Lower lobe of right lung (tissue), 2 donors: Measurements from ENCODE around the gene ATP2A2. TPM values are rescaled to one million over a fixed set of nuclear protein-coding genes. Genes with fewer than 3 reads are reported as not detected.
A peak's percentile ranks its signal among the peaks of the same experiment; 100 is the strongest.

Experiments
- ATAC-seq, 2 donors: fragments of 200-7000 bp; cut with Tn5 transposase; one replicate each; pipeline ENCODE4 v1.9.1; 2020 to 2022; ENCODE audit warnings: mild to moderate bottlenecking in 2 of 2, moderate library complexity in 2 of 2
- DNase-seq: peaks from one replicate; pipeline ENCODE4 v3.0.0-alpha.2; 2020
- H3K27ac ChIP-seq: fragments of 200-600 bp; one replicate; pipeline ENCODE4 v1.8.0; 2022
- H3K27me3 ChIP-seq: fragments of 200-600 bp; one replicate; pipeline ENCODE4 v1.8.0; 2022; ENCODE audit warnings: low read depth
- H3K36me3 ChIP-seq: fragments of 200-600 bp; one replicate; pipeline ENCODE4 v1.8.0; 2022; ENCODE audit warnings: mild to moderate bottlenecking
- H3K4me1 ChIP-seq: fragments of 200-600 bp; one replicate; pipeline ENCODE4 v1.8.0; 2022
- H3K4me3 ChIP-seq: fragments of 200-600 bp; one replicate; pipeline ENCODE4 v1.8.0; 2022; ENCODE audit warnings: mild to moderate bottlenecking
- H3K9me3 ChIP-seq: fragments of 200-600 bp; one replicate; pipeline ENCODE4 v1.8.0; 2022
- intact Hi-C: fragments of 100-400 bp; cut with DNase I; formaldehyde crosslinking; loops from one replicate; pipeline ENCODE4 v1.11.0; 2022
- total RNA-seq: library from RNA; stranded (reverse); fragmentation: NEBNext Ultra II Directional; extraction: Animal tissue kit (Norgen Biotek cat#: 25700); gene quantifications from one replicate; pipeline ENCODE4 v1.2.1, GENCODE V29; 2021
- TF ChIP-seq, protein P1 (sequence below): fragments of 200-600 bp; IDR thresholded peaks from one replicate; pipeline ENCODE4 v1.8.0; 2022; ENCODE audit warnings: antibody characterized with exemption, mild to moderate bottlenecking
- donor health status: DM: no; HTN: yes; CAD: no; lungs with severe emphysema.

Gene ATP2A2
- total RNA-seq, 1 donor from 2014 or later: 156 TPM

DNA sequence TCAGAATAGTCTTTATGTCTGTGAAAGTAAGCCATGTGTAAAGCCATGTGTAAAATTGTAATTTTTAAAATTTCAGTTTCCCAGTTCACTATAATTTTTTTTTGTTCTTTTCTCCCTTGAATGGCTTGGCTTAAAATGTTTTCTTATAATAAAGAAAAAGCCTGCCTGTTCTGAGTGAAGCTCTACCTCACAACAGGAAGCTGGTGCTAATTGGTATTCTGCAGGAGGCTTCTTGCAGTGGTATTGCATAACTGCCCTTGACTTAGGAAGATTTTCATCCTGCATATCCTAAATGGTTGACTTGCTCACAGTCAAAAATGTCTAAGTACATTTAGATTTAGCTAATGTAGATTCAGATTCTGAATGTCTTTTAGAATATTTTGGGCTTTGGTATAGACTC, 49.5 kb downstream of the ATP2A2 start:
- Histone ChIP-seq H3K36me3 (peaks cover 99% of the 10 kb centered on the region), H3K9me3 (no peaks in the 10 kb centered on the region), H3K4me1 (no peaks in the 10 kb centered on the region), H3K27me3 (no peaks in the 10 kb centered on the region), H3K4me3 (no peak overlapping the region), H3K27ac (no peak overlapping the region)
- TF ChIP-seq, protein P1, sequence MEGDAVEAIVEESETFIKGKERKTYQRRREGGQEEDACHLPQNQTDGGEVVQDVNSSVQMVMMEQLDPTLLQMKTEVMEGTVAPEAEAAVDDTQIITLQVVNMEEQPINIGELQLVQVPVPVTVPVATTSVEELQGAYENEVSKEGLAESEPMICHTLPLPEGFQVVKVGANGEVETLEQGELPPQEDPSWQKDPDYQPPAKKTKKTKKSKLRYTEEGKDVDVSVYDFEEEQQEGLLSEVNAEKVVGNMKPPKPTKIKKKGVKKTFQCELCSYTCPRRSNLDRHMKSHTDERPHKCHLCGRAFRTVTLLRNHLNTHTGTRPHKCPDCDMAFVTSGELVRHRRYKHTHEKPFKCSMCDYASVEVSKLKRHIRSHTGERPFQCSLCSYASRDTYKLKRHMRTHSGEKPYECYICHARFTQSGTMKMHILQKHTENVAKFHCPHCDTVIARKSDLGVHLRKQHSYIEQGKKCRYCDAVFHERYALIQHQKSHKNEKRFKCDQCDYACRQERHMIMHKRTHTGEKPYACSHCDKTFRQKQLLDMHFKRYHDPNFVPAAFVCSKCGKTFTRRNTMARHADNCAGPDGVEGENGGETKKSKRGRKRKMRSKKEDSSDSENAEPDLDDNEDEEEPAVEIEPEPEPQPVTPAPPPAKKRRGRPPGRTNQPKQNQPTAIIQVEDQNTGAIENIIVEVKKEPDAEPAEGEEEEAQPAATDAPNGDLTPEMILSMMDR: no peak
- intact Hi-C loops: no loop called here
- ATAC-seq (no peak), DNase-seq (no peak)

- TF ChIP-seq, protein P1: no peak
- H3K27me3 ChIP-seq: no peaks in the 10 kb centered on the region
- peaks cover 99% of the 10 kb centered on the region for H3K36me3 ChIP-seq
- intact Hi-C loops: no loop called here
- no peak for ATAC-seq
- DNase-seq: no peak
- no peak overlapping the region for H3K4me3 ChIP-seq
- no peak overlapping the region for H3K27ac ChIP-seq
- no peaks in the 10 kb centered on the region for H3K9me3 ChIP-seq
- no peaks in the 10 kb centered on the region for H3K4me1 ChIP-seq
These were observed 52.2 kb downstream of the ATP2A2 start for GRCh38 chr12:110333201-110333600.

DNA sequence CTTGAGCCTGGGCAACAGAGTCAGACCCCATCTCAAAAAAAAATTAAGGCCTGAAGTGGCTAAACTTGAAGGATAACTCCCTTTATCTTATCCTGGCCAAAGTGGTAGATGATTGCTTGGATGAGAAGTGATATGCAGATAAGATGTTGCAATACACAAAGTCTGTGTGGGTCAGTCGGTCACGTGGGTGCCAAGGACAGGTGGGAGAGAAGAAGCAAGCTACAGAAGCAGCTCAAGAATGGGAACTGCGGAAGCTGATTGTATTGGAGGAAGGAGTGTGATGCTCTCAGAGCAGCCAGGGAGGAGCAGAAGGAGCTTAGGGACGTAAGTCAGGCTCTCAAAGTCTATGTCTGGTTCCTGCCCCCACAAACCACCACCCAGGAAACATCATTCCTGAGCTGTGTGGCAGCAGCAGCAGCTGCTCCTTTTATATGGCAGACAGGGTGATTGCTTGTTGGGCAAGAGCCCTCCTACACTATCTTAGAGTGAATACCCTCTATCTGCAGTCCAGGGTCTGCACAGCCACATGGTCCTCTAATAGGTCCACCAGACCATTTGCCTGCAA, 54.5 kb downstream of the ATP2A2 start:
- intact Hi-C loops: no loop called here
- TF ChIP-seq, protein P1: no peak
- ATAC-seq: no peak
- H3K9me3 ChIP-seq: no peaks in the 10 kb centered on the region
- no peaks in the 10 kb centered on the region for H3K27me3 ChIP-seq
- no peak overlapping the region for H3K4me3 ChIP-seq
- no peak for DNase-seq
- no peaks in the 10 kb centered on the region for H3K4me1 ChIP-seq
- H3K36me3 ChIP-seq: peaks cover 99% of the 10 kb centered on the region
- no peak overlapping the region for H3K27ac ChIP-seq

- TF ChIP-seq, protein P1: no peak
- Histone ChIP-seq H3K36me3 (peaks cover 100% of the 10 kb centered on the region), H3K27ac (peak overlapping the region; percentile 20), H3K27me3 (no peaks in the 10 kb centered on the region), H3K4me3 (no peak overlapping the region), H3K9me3 (no peaks in the 10 kb centered on the region), H3K4me1 (no peaks in the 10 kb centered on the region)
- DNase-seq (no peak), ATAC-seq (no peak)
- intact Hi-C loops: no loop called here
These were observed 57.1 kb downstream of the ATP2A2 start for GRCh38 chr12:110337912-110338710.

DNA sequence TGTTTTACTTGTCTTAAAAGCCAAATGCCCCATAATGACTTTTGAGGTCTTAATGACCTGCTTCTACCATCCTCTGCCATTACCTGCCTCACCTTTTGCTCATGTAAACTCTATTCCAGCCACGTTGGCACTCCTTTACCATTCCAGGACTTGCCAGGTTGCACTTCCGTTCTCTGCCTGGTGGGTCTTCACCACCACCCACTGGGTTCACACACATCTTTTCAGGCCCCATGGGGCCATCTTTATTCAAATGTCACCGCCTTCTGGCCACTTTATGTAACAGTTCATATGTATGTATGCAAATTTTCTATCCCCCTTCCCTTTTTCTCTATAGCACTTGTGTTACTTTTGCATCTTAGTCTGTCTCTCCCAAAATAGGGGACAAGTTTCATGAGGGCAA, 57.7 kb downstream of the ATP2A2 start:
- no peak overlapping the region for H3K4me3 ChIP-seq
- H3K9me3 ChIP-seq: no peaks in the 10 kb centered on the region
- TF ChIP-seq, protein P1: no peak
- ATAC-seq: no peak
- no peaks in the 10 kb centered on the region for H3K4me1 ChIP-seq
- intact Hi-C loops: no loop called here
- H3K36me3 ChIP-seq: peaks cover 100% of the 10 kb centered on the region
- H3K27me3 ChIP-seq: no peaks in the 10 kb centered on the region
- peak overlapping the region; percentile 20 for H3K27ac ChIP-seq
- DNase-seq: no peak
